Bronchial epithelial cell (primary cell): ENCODE measurements around the gene PRKACB. TPM values are rescaled to one million over a fixed set of nuclear protein-coding genes. Genes with fewer than 3 reads are reported as not detected.
A peak's percentile ranks its signal among the peaks of the same experiment; 100 is the strongest.

Source experiments
- DNase-seq: peaks from one replicate; pipeline ENCODE4 v3.0.0-alpha.2; 2010; ENCODE audit warnings: low read depth
- FAIRE-seq: peaks from 2 replicates; lab custom pipeline; 2011; peaks lifted over from hg19 to GRCh38; lab: Jason Lieb, UNC
- H3K27me3 ChIP-seq: 2 replicates; pipeline ENCODE4 v1.5.1; 2011; ENCODE audit warnings: low read length; ENCODE audit not compliant: control insufficient read depth, insufficient read depth
- H3K36me3 ChIP-seq: 2 replicates; pipeline ENCODE4 v1.5.1; 2011; ENCODE audit warnings: low read length; ENCODE audit not compliant: control insufficient read depth, insufficient read depth
- H3K4me3 ChIP-seq: 2 replicates; pipeline ENCODE4 v1.5.1; 2011; ENCODE audit warnings: mild to moderate bottlenecking, low read depth, low read length, control low read depth
- total RNA-seq: library from RNA; depleted of rRNA; stranded (reverse); fragments of >200 nt; gene quantifications from 2 replicates; pipeline ENCODE4 v1.2.1, GENCODE V29; 2014
- TF ChIP-seq, protein P1 (sequence below): IDR thresholded peaks from 2 replicates; pipeline ENCODE4 v1.5.1; 2011; ENCODE audit warnings: mild to moderate bottlenecking, moderate library complexity, low read length, control low read depth, inconsistent platforms; ENCODE audit not compliant: insufficient read depth, severe bottlenecking

The PRKACB gene
- total RNA-seq, 1 donor from 2014 or later, result 2.1 TPM

DNA sequence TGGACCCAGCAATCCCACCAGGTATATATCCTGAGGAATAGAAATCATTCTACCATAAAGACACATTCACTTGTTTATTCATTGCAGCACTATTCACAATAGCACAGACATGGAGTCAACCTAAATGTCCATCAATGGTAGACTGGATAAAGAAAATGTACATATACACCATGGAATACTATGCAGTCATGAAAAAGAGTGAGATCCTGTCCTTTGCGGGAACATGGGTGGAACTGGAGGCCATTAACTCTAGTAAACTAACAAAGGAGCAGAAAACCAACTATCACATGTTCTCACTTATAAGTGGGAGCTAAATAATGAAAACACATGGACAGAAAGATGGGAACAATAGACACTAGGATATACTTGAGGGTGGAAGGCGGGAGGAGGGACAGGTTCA is 36.1 kb upstream of the PRKACB start:
- H3K36me3 ChIP-seq, result no peaks in the 10 kb centered on the region
- no peak overlapping the region for H3K4me3 ChIP-seq
- FAIRE-seq, result no peak
- no peak for DNase-seq
- TF ChIP-seq, protein P1, sequence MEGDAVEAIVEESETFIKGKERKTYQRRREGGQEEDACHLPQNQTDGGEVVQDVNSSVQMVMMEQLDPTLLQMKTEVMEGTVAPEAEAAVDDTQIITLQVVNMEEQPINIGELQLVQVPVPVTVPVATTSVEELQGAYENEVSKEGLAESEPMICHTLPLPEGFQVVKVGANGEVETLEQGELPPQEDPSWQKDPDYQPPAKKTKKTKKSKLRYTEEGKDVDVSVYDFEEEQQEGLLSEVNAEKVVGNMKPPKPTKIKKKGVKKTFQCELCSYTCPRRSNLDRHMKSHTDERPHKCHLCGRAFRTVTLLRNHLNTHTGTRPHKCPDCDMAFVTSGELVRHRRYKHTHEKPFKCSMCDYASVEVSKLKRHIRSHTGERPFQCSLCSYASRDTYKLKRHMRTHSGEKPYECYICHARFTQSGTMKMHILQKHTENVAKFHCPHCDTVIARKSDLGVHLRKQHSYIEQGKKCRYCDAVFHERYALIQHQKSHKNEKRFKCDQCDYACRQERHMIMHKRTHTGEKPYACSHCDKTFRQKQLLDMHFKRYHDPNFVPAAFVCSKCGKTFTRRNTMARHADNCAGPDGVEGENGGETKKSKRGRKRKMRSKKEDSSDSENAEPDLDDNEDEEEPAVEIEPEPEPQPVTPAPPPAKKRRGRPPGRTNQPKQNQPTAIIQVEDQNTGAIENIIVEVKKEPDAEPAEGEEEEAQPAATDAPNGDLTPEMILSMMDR, result no peak
- H3K27me3 ChIP-seq, result no peaks in the 10 kb centered on the region

DNA sequence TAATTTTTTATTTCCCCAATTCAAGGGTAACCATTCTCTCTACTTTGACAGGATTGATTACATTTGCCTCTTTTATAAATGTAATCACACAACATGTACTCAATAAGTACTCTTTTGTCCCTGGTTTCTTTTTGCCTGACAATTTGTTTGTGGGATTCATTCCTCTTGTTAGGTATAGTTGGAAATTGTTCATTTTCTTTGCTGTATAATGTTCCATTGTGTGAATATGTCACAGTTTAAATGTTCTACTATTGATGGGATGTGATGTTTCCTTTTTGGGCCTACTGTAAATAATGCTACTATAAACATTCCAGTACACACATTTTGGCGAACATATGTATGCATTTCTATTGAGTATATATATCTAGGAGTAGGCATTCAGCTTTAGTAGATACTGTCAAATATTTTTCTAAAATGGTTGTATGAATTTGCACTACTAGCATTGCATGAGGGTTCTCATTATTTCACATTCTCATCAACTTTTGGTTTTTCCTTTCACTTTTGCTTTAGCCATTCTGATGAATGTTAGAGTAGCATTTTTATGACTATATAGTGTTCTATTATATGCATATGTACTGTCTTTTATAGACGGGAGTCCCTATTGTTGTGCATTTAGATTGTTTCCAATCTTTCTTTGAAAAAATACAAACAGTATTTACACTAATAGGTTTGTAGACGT is 35.0 kb upstream of the PRKACB start:
- H3K27me3 ChIP-seq, result no peaks in the 10 kb centered on the region
- TF ChIP-seq, protein P1, result no peak
- no peak for FAIRE-seq
- no peak for DNase-seq
- no peaks in the 10 kb centered on the region for H3K36me3 ChIP-seq
- no peak overlapping the region for H3K4me3 ChIP-seq

DNA sequence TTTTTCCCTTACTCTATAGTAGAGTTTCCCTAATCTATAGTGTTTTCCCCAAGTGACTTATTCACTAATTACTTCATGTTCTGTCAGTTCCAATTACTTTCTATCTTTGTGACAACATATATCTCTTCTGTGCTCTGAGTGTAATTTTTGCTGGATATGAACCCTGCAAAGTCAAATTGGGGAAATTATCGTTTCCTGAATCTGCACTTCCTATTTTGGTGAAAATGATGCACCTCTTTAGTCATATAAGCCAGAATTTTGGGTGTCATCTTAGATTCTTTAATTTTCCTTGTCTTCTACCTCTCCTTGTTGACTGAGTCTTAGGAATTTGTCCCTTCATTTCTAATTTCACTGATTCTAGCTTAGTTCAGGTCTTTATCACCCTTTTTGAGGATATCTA is 33.4 kb upstream of the PRKACB start:
- Histone ChIP-seq H3K27me3 (no peaks in the 10 kb centered on the region), H3K36me3 (no peaks in the 10 kb centered on the region), H3K4me3 (no peak overlapping the region)
- FAIRE-seq (no peak), DNase-seq (no peak)
- TF ChIP-seq, protein P1, result no peak

DNA sequence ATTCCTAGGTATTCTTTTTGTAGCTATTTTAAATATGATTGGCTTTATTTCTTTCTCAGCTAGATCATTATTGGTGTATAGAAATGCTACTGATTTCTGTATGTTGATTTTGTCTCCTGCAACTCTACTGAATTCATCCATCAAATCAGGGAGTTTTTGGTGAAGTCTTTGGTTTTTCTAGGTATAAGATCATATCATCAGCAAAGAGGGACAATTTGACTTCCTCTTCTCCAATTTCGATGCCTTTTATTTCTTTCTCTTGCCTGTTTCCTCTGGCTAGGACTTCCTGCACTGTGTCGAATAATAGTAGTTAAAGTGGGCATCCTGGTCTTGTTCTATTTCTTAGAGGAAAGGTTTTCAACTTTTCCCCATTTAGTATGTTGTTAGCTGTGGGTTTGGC is 27.5 kb upstream of the PRKACB start:
- H3K4me3 ChIP-seq, result no peak overlapping the region
- no peak for FAIRE-seq
- no peaks in the 10 kb centered on the region for H3K36me3 ChIP-seq
- TF ChIP-seq, protein P1, result no peak
- no peaks in the 10 kb centered on the region for H3K27me3 ChIP-seq
- DNase-seq, result no peak

DNA sequence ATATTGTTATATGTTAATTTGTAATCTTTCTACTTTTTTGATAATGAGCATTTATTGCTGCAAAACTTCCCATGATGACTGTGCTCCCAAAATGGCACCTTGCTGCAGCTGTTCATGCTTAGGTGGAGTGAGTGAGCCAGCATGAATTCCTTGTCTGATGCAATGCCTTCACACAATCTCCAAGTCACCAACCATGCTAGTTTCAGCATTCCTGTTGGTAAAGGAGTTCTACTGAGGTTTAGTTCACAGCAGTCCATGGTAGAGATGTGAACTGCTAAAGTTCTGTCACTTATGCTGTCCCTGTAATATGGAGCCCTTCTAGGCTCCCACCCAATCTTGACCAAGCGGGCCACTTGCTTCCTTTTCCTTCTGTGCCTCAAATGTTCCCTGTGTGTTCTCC is 26.2 kb upstream of the PRKACB start:
- Histone ChIP-seq H3K36me3 (no peaks in the 10 kb centered on the region), H3K27me3 (no peaks in the 10 kb centered on the region), H3K4me3 (no peak overlapping the region)
- DNase-seq, result peak; percentile 46
- FAIRE-seq, result peak; percentile 47
- TF ChIP-seq, protein P1, result no peak

DNA sequence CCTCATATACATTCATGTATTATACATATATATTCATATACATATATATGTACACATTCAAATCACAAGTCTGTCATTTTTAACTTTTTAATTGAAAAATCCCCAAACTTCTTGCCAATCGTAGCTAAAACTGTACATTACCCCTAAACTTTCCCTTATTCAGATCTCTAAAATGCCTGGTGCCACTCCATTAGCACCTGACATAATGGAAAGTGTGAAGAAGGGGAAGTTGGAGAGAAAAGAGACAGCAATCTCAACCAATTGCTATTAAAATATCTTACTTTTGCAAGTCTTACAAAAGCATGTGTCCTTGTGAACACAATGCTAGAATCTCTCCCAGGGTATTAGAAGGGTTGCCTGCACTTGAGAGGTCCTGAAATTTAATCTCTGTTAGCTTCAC is 22.7 kb upstream of the PRKACB start:
- FAIRE-seq (no peak), DNase-seq (no peak)
- Histone ChIP-seq H3K27me3 (no peaks in the 10 kb centered on the region), H3K36me3 (no peaks in the 10 kb centered on the region), H3K4me3 (no peak overlapping the region)
- TF ChIP-seq, protein P1, result no peak
